Pancreas (tissue), 10 donors: Measurements from ENCODE around the gene CAMKMT. TPM values are rescaled to one million over a fixed set of nuclear protein-coding genes. Genes with fewer than 3 reads are reported as not detected.

ENCODE experiments used
- ATAC-seq, 4 donors: fragments of 200-7000 bp; cut with Tn5 transposase; one replicate each; pipeline versions ENCODE4 v1.8.0 to v1.9.1; 2020; ENCODE audit warnings: mild to moderate bottlenecking in 4 of 4, moderate library complexity in 4 of 4
- DNase-seq, 6 donors: peaks; one replicate each; pipeline ENCODE4 v3.0.0-alpha.2; 2020
- FAIRE-seq: peaks from 2 replicates; lab custom pipeline; 2012; peaks lifted over from hg19 to GRCh38; lab: Jason Lieb, UNC
- H3K27ac ChIP-seq, 4 donors: fragments of 200-600 bp; sonication (generic); 1 replicate in 3 of 4; 2 replicates in 1 of 4; pipeline versions ENCODE4 v1.5.0 to v1.8.0; 2020
- H3K27me3 ChIP-seq, 4 donors: fragments of 200-600 bp; one replicate each; pipeline ENCODE4 v1.8.0; 2021
- H3K36me3 ChIP-seq, 3 donors: fragments of 200-600 bp; sonication (generic) in 1 of 3; one replicate each; pipeline versions ENCODE4 v1.5.0 to v1.8.0; 2020 to 2021
- H3K4me1 ChIP-seq, 3 donors: fragments of 200-600 bp; one replicate each; pipeline ENCODE4 v1.8.0; 2021
- H3K4me3 ChIP-seq, 4 donors: fragments of 200-600 bp; sonication (generic) in 2 of 4; one replicate each; pipeline versions ENCODE4 v1.5.0 to v1.8.0; 2020 to 2021
- H3K9me3 ChIP-seq, 4 donors: fragments of 200-600 bp; one replicate each; pipeline ENCODE4 v1.8.0; 2021
- WGBS, 2 donors: extraction: QIAGEN DNeasy Blood & Tissue Kit; methylation state at CpG; one replicate each; pipeline ENCODE4 v1.1.7; 2013; 5-methylcytosine and 5-hydroxymethylcytosine counted together
- intact Hi-C, 3 donors: fragments of 100-400 bp; cut with DNase I; formaldehyde crosslinking; loops; one replicate each; pipeline versions ENCODE4 v1.11.1 to v1.14.2; 2022
- polyA plus RNA-seq, 2 donors: library from polyadenylated mRNA; stranded (reverse); fragments of 200-250 nt; gene quantifications; one replicate each; pipeline ENCODE4 v1.2.3, GENCODE V29; 2013
- total RNA-seq, 6 donors: library from RNA; stranded (reverse); fragmentation: NEBNext Ultra II Directional in 4 of 6; extraction: Animal tissue kit (Norgen Biotek cat#: 25700) in 4 of 6; gene quantifications; one replicate each; pipeline versions ENCODE4 v1.2.1 to v1.2.4, GENCODE V29; 2021 to 2023
- TF ChIP-seq, protein P1 (sequence below), 4 donors: fragments of 200-600 bp; sonication (generic) in 3 of 4; IDR thresholded peaks; one replicate each; pipeline versions ENCODE4 v1.5.0 to v1.8.0; 2021; ENCODE audit warnings: antibody characterized with exemption in 4 of 4
- donor health status: healthy with polysubstance abuse.
- donor health status: DM: no; HTN: no; CAD: no; lungs with moderate emphysema.
- donor health status: DM: no; HTN: no; CAD: no.
- donor health status: control.
- donor health status: control.
- donor health status: Bipolar disorder and iron deficiency.
- donor health status: DM: yes; HTN: yes; CAD: no.
- donor health status: DM: no; HTN: no; CAD: no.
- donor health status: DM: no; HTN: no; CAD: no.
- donor health status: DM: yes; HTN: yes; CAD: no.

CAMKMT gene
- total RNA-seq, result 10 to 100 TPM in 1 of 6 donors, 1 to 10 TPM in 5; 7.3 to 11.9 (median 9.2) TPM
- 1 to 10 TPM; 4.6 to 6.4 TPM for polyA plus RNA-seq

DNA sequence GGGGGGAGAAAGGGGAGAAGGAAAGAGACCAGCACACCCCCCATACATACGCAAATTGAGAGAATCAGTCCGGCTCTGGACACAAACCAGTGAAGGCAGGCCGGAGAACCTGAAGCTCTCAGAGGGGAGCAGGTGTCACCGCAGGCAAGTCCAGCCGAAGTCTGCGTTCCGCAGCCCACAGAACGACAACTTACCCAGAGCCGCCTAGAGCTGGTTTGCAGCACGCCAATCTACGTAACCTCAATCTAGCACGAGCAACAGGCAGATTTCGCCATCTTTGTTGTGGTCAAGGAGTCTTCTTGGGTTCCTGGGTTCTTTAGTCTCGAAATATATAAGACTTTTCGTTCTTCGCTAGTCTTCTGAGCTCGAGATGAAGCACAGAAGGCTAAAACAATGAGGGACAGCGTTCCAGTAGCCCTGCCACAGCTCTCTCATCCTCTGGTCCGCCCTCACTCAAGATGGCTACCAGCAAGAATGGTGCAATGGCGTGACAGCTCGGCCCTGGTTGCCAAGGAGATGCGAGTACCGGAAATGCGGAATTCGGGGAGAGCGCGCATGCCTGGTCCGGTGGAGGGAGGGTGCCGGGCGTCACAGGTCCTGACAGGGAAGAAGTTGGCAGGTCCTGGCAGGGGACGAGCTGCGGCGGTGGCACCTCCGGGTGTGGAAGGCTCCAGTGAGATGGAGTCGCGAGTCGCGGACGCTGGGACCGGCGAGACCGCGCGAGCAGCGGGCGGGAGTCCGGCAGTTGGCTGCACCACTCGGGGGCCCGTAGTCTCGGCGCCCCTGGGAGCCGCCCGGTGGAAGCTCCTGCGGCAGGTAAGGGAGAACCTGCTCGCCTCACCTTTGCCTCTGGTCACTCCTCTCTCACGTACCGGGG, at the start of gene CAMKMT, which contains the start of gene PREPL:
TSS of gene CAMKMT (plus strand) at position 618 of the 877 bp plus-strand sequence.
TSS of gene PREPL (minus strand) at position 165 of the 877 bp plus-strand sequence. CDS start 15,152 bp downstream, outside the sequence.
- H3K9me3 ChIP-seq, result no peaks in the 10 kb centered on the region
- peak within 1 kb of the TSS; percentile 93 to 96 (median 94) for H3K27ac ChIP-seq
- TF ChIP-seq, protein P1, sequence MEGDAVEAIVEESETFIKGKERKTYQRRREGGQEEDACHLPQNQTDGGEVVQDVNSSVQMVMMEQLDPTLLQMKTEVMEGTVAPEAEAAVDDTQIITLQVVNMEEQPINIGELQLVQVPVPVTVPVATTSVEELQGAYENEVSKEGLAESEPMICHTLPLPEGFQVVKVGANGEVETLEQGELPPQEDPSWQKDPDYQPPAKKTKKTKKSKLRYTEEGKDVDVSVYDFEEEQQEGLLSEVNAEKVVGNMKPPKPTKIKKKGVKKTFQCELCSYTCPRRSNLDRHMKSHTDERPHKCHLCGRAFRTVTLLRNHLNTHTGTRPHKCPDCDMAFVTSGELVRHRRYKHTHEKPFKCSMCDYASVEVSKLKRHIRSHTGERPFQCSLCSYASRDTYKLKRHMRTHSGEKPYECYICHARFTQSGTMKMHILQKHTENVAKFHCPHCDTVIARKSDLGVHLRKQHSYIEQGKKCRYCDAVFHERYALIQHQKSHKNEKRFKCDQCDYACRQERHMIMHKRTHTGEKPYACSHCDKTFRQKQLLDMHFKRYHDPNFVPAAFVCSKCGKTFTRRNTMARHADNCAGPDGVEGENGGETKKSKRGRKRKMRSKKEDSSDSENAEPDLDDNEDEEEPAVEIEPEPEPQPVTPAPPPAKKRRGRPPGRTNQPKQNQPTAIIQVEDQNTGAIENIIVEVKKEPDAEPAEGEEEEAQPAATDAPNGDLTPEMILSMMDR (IDR thresholded peaks at IDR 0.05), result no peak
- intact Hi-C loops, result no loop called here
- peak within 1 kb of the TSS; percentile 56 to 80 (median 72) for H3K4me3 ChIP-seq
- WGBS, 2 donors, result 0% methylated on average over 57 of the region's 57 CpGs
- H3K36me3 ChIP-seq, result no peaks in the 10 kb centered on the region
- peak; percentile 96 to 99 (median 98) for DNase-seq
- no peak for FAIRE-seq
- H3K4me1 ChIP-seq, result peaks cover 0 to 28% (median 0%) of the 10 kb centered on the region in 3 donors
- ATAC-seq, result peak; percentile 93 to 97 (median 95)
- H3K27me3 ChIP-seq, result no peaks in the 10 kb centered on the region

- no peak overlapping the region for H3K27ac ChIP-seq
- DNase-seq (no peak), ATAC-seq (no peak), FAIRE-seq (no peak)
- peaks cover 3 to 68% (median 4%) of the 10 kb centered on the region in 3 donors for H3K36me3 ChIP-seq
- H3K9me3 ChIP-seq, result no peaks in the 10 kb centered on the region
- intact Hi-C loops, result no loop called here
- TF ChIP-seq, protein P1 (IDR thresholded peaks at IDR 0.05), result no peak
- H3K27me3 ChIP-seq, result no peaks in the 10 kb centered on the region
- no peaks in the 10 kb centered on the region for H3K4me1 ChIP-seq
- H3K4me3 ChIP-seq, result no peak overlapping the region
Measured at GRCh38 chr2:44314362-44314761, 47.4 kb upstream of the CAMKMT start.

- H3K27me3 ChIP-seq, result no peaks in the 10 kb centered on the region
- no peaks in the 10 kb centered on the region for H3K4me1 ChIP-seq
- H3K27ac ChIP-seq, result no peak overlapping the region
- H3K9me3 ChIP-seq, result no peaks in the 10 kb centered on the region
- peaks cover 4 to 72% (median 19%) of the 10 kb centered on the region in 3 donors for H3K36me3 ChIP-seq
- DNase-seq (no peak), ATAC-seq (no peak), FAIRE-seq (no peak)
- H3K4me3 ChIP-seq, result no peak overlapping the region
- TF ChIP-seq, protein P1 (IDR thresholded peaks at IDR 0.05), result no peak
- intact Hi-C loops, result no loop called here
Measured at GRCh38 chr2:44315945-44316344, 45.8 kb upstream of the CAMKMT start.

DNA sequence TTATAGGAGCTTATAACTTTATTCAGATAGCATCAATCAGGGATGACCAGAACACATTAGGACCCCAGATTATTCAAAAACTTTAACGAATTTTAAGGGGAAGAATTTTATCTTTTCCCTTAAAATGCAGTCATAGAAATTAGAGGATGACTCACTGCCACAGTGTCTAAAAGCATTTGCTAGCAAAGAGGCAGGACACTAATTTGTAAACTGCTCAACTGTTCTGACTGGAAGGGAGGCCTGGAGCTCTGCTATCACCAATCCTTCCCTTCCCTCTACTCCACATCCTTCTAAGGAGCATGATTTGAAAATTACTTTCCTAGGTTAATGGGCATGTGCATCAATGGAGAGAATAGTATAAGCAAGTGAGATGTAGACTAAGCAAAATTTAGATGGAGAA, 40.9 kb upstream of the CAMKMT start:
- H3K27ac ChIP-seq, result no peak overlapping the region
- FAIRE-seq (no peak), DNase-seq (no peak), ATAC-seq (no peak)
- peaks cover 9 to 13% (median 12%) of the 10 kb centered on the region in 3 donors for H3K4me1 ChIP-seq
- H3K9me3 ChIP-seq, result no peaks in the 10 kb centered on the region
- TF ChIP-seq, protein P1 (IDR thresholded peaks at IDR 0.05), result no peak
- H3K36me3 ChIP-seq, result peaks cover 0 to 64% (median 26%) of the 10 kb centered on the region in 3 donors
- H3K4me3 ChIP-seq, result no peak overlapping the region
- intact Hi-C loops, result no loop called here
- H3K27me3 ChIP-seq, result no peaks in the 10 kb centered on the region
- 49 to 69% methylated on average over 1 of the region's 1 CpG for WGBS, 2 donors
